ENCODE results near the gene PSMC5. TPM values are rescaled to one million over a fixed set of nuclear protein-coding genes. Genes with fewer than 3 reads are reported as not detected.
"Not testable (repeated sequence)": the region's sequence is repeated elsewhere in the genome, so short reads cannot be mapped to it uniquely, and the experiment has no call there.

The PSMC5 gene
- polyA plus RNA-seq, 1 experiment: 220 TPM

DNA sequence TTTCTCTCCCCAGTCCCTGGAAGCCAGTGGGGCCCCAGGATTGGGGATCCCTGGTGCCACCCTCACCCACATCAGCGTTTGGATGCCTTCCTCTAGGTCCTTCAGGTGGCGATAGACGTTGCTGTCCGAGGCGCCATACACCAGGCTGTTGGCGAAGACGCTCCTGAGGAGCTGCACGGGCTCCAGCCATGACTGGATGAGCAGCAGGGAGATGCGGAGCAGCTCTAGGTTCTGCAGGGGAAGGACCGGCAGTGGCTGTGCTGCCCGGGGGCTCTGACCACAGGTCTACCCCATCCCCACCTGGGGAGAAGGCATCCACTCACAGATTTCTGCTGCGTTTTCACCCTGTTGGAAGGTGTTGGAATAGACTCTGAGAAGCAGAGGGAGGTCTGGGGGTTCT lies 53.5 kb downstream of the PSMC5 start:
- H3K27me3 ChIP-seq (ENCODE audit: control insufficient read depth, insufficient read depth, low read length): peaks cover 4% of the 10 kb centered on the region
- no peaks in the 10 kb centered on the region for H3K9me3 ChIP-seq (ENCODE audit: control insufficient read depth, insufficient read depth, low read length)
- TF ChIP-seq CTCF (IDR thresholded peaks at IDR 0.05; ENCODE audit: low read depth, low read length): no peak
- ChIA-PET POLR2A (no interaction called here), CTCF (interaction anchor here (1.4 kb wide), 1 partner anchor 11 kb away, joined by 6 read pairs; no protein-coding TSS in a partner anchor)
- H3K27ac ChIP-seq (ENCODE audit: low read depth, low read length): no peak overlapping the region
- DNase-seq (ENCODE audit: low read depth, low spot score): no peak
- no peak overlapping the region for H3K4me3 ChIP-seq (ENCODE audit: low read depth, low read length)

- H3K4me3 ChIP-seq (ENCODE audit: low read depth, low read length); POLR2A ChIA-PET: not testable (repeated sequence)
- CTCF ChIA-PET: interaction anchor here (1.0 to 1.4 kb wide), 3 partner anchors 12 to 100 kb away, joined by 3 to 6 read pairs (median 3); no protein-coding TSS in a partner anchor
Observed at GRCh38 chr17:63881337-63881736, 54.1 kb downstream of the PSMC5 start.

More at GRCh38 chr17:63881337-63881736, 54.1 kb downstream of the PSMC5 start:
- not testable (repeated sequence) for H3K9me3 ChIP-seq (ENCODE audit: control insufficient read depth, insufficient read depth, low read length); H3K27ac ChIP-seq (ENCODE audit: low read depth, low read length); H3K27me3 ChIP-seq (ENCODE audit: control insufficient read depth, insufficient read depth, low read length); DNase-seq (ENCODE audit: low read depth, low spot score)

Other genes with a start within 250 kb of the PSMC5 start
- gene TACO1, start 226.5 kb upstream of the PSMC5 start, polyA plus RNA-seq (2011; rRNA removed): 23.1 and 23.2 TPM in 2 replicates
- 14.9 and 15.3 TPM in 2 replicates for gene MAP3K3, start 205.0 kb upstream of the PSMC5 start, polyA plus RNA-seq (2011; rRNA removed)
- 13.4 and 24.6 TPM in 2 replicates for gene LIMD2, start 127.3 kb upstream of the PSMC5 start, polyA plus RNA-seq (2011; rRNA removed)
- 28.0 and 28.1 TPM in 2 replicates for gene STRADA, start 85.6 kb upstream of the PSMC5 start, polyA plus RNA-seq (2011; rRNA removed)
- gene CCDC47, start 53.8 kb upstream of the PSMC5 start, polyA plus RNA-seq (2011; rRNA removed): 52.2 and 68.9 TPM in 2 replicates
- gene DDX42, start 53.3 kb upstream of the PSMC5 start, polyA plus RNA-seq (2011; rRNA removed): 122 and 141 TPM in 2 replicates
- 54.2 and 58.4 TPM in 2 replicates for gene FTSJ3, start 232 bp downstream of the PSMC5 start, polyA plus RNA-seq (2011; rRNA removed)
- 48.8 and 58.3 TPM in 2 replicates for gene SMARCD2, start 15.3 kb downstream of the PSMC5 start, polyA plus RNA-seq (2011; rRNA removed)
- not detected in 2 replicates for gene CSH2, start 46.2 kb downstream of the PSMC5 start, polyA plus RNA-seq (2011; rRNA removed)
- gene GH2, start 54.5 kb downstream of the PSMC5 start, polyA plus RNA-seq (2011; rRNA removed): not detected in 2 replicates
- not detected in 2 replicates for gene CSH1, start 69.1 kb downstream of the PSMC5 start, polyA plus RNA-seq (2011; rRNA removed)
- gene CSHL1, start 83.8 kb downstream of the PSMC5 start, polyA plus RNA-seq (2011; rRNA removed): not detected in 2 replicates
- gene GH1, start 91.4 kb downstream of the PSMC5 start, polyA plus RNA-seq (2011; rRNA removed): not detected in 2 replicates
- not detected in 2 replicates for gene CD79B, start 104.9 kb downstream of the PSMC5 start, polyA plus RNA-seq (2011; rRNA removed)
- gene SCN4A, start 145.5 kb downstream of the PSMC5 start, polyA plus RNA-seq (2011; rRNA removed): 0.01 TPM in 2 replicates
- gene PRR29, start 170.9 kb downstream of the PSMC5 start, polyA plus RNA-seq (2011; rRNA removed): 0.15 and 0.19 TPM in 2 replicates
- gene ICAM2, start 193.2 kb downstream of the PSMC5 start, polyA plus RNA-seq (2011; rRNA removed): 0.16 and 0.52 TPM in 2 replicates

Measured in AG04450 (cell line).